Measurements from ENCODE around the gene SMAD1.

- TF ChIP-seq CTCF (IDR thresholded peaks at IDR 0.05) (no peak), FOXJ3 (CRISPR knock-in tag; IDR thresholded peaks at IDR 0.05) (no peak), USF2 (IDR thresholded peaks at IDR 0.05; ENCODE audit: borderline replicate concordance, low read depth, low read length) (no peak), MXI1 (IDR thresholded peaks at IDR 0.05; ENCODE audit: low read depth, low read length) (no peak), USF1 (IDR thresholded peaks at IDR 0.05; ENCODE audit: borderline replicate concordance, low read depth) (no peak), TAF1 (IDR thresholded peaks at IDR 0.05; ENCODE audit: borderline replicate concordance, low read depth, low read length) (no peak), EP300 (IDR thresholded peaks at IDR 0.05; ENCODE audit: borderline replicate concordance in 1 of 2, low read depth in 1 of 2, low read length in 1 of 2) (no peak), JUND (IDR thresholded peaks at IDR 0.05) (no peak), CHD2 (IDR thresholded peaks at IDR 0.05; ENCODE audit: low read length, partially characterized antibody) (no peak), FOSL2 (IDR thresholded peaks at IDR 0.05; ENCODE audit: borderline replicate concordance, low read depth) (no peak)
- TF ChIP-seq, protein P1, sequence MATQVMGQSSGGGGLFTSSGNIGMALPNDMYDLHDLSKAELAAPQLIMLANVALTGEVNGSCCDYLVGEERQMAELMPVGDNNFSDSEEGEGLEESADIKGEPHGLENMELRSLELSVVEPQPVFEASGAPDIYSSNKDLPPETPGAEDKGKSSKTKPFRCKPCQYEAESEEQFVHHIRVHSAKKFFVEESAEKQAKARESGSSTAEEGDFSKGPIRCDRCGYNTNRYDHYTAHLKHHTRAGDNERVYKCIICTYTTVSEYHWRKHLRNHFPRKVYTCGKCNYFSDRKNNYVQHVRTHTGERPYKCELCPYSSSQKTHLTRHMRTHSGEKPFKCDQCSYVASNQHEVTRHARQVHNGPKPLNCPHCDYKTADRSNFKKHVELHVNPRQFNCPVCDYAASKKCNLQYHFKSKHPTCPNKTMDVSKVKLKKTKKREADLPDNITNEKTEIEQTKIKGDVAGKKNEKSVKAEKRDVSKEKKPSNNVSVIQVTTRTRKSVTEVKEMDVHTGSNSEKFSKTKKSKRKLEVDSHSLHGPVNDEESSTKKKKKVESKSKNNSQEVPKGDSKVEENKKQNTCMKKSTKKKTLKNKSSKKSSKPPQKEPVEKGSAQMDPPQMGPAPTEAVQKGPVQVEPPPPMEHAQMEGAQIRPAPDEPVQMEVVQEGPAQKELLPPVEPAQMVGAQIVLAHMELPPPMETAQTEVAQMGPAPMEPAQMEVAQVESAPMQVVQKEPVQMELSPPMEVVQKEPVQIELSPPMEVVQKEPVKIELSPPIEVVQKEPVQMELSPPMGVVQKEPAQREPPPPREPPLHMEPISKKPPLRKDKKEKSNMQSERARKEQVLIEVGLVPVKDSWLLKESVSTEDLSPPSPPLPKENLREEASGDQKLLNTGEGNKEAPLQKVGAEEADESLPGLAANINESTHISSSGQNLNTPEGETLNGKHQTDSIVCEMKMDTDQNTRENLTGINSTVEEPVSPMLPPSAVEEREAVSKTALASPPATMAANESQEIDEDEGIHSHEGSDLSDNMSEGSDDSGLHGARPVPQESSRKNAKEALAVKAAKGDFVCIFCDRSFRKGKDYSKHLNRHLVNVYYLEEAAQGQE (IDR thresholded peaks at IDR 0.05; ENCODE audit: low read depth, low read length) = no peak
These were observed 58.6 kb downstream of the SMAD1 start for GRCh38 chr4:145540235-145540634.

All from SK-N-SH (cell line).